Head of caudate nucleus (tissue), 42 donors: ENCODE results near the gene NCLN.
"Not testable (repeated sequence)": the region's sequence is repeated elsewhere in the genome, so short reads cannot be mapped to it uniquely, and the experiment has no call there.

Experiments used
- DNase-seq, 42 donors: peaks; one replicate each; pipeline versions ENCODE4 v3.0.0 to v3.0.0-alpha.2; 2020 to 2021; ENCODE audit warnings: mixed read lengths in 7 of 42
- intact Hi-C: fragments of 100-400 bp; cut with DNase I; formaldehyde crosslinking; loops from one replicate; pipeline ENCODE4 v1.15.0; 2022

Gene NCLN

GRCh38 chr19:3153286-3154230 is 32.2 kb upstream of the NCLN start:
- DNase-seq, result no peak
- intact Hi-C loops, result no loop called here

GRCh38 chr19:3154447-3154846 is 31.3 kb upstream of the NCLN start:
- DNase-seq, intact Hi-C loops: not testable (repeated sequence)

- intact Hi-C loops, result no loop called here
- peak in 23 of 42 donors; percentile 16 to 69 (median 44) for DNase-seq
Observed at GRCh38 chr19:3154957-3155736, 30.6 kb upstream of the NCLN start.

- no peak for DNase-seq
- intact Hi-C loops, result no loop called here
Observed at GRCh38 chr19:3157096-3157845, 28.5 kb upstream of the NCLN start.

GRCh38 chr19:3159565-3159964 is 26.2 kb upstream of the NCLN start:
- intact Hi-C loops, result no loop called here
- no peak for DNase-seq

GRCh38 chr19:3160219-3160618 is 25.5 kb upstream of the NCLN start:
- no peak for DNase-seq
- intact Hi-C loops, result loop anchor here (10.0 kb wide), 1 partner anchor 205 kb away; no protein-coding TSS in a partner anchor

GRCh38 chr19:3161453-3161852 is 24.3 kb upstream of the NCLN start:
- DNase-seq, result no peak
- intact Hi-C loops, result loop anchor here (10.0 kb wide), 1 partner anchor 207 kb away; no protein-coding TSS in a partner anchor

- intact Hi-C loops, result loop anchor here (10.0 kb wide), 1 partner anchor 208 kb away; no protein-coding TSS in a partner anchor
- no peak for DNase-seq
Observed at GRCh38 chr19:3162418-3163229, 23.1 kb upstream of the NCLN start.

- intact Hi-C loops, result loop anchor here (10.0 kb wide), 1 partner anchor 209 kb away; no protein-coding TSS in a partner anchor
- DNase-seq, result peak; percentile 40 to 85 (median 67)
Observed at GRCh38 chr19:3163230-3163886, 22.4 kb upstream of the NCLN start.

GRCh38 chr19:3163943-3164342 is 21.8 kb upstream of the NCLN start:
- DNase-seq, result no peak
- intact Hi-C loops, result loop anchor here (10.0 kb wide), 1 partner anchor 209 kb away; no protein-coding TSS in a partner anchor

GRCh38 chr19:3167533-3168272 is 18.0 kb upstream of the NCLN start:
- intact Hi-C loops, result loop anchor here (10.0 kb wide), 1 partner anchor 213 kb away; no protein-coding TSS in a partner anchor
- DNase-seq, result no peak

GRCh38 chr19:3171894-3172672 is 13.6 kb upstream of the NCLN start:
- intact Hi-C loops, result no loop called here
- no peak for DNase-seq

- DNase-seq, intact Hi-C loops: not testable (repeated sequence)
Observed at GRCh38 chr19:3172673-3173000, 13.1 kb upstream of the NCLN start.

GRCh38 chr19:3175781-3176714 is 9.7 kb upstream of the NCLN start:
- no peak for DNase-seq
- intact Hi-C loops, result no loop called here
